HG02610 (cell line): Measurements from ENCODE around the gene GIPC2.

Experiments
- ATAC-seq: cut with Tn5 transposase; IDR thresholded peaks from one replicate; pipeline ENCODE4 v1.9.1; 2021; ENCODE audit warnings: mild to moderate bottlenecking, moderate library complexity; ENCODE audit not compliant: unreplicated experiment

The GIPC2 gene

DNA sequence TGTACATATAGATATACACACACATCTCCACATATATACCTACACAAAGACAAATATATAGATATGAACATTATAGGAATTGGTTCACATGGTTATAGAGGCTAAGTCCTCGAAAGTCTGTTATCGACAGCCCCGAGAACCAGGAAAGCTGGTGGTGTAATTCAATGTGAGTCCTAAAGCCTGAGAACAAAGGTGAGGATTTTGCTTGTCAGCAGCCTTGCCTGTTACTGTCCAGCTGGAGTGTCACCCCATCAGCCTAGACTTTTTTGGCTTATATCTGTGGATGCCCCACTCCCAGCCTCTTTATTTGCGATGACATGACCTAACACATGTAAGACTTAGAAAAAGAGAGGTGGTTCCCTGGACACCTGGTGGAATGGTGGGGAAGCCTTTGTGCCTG, 97.0 kb downstream of the GIPC2 start:
- no peak for ATAC-seq

DNA sequence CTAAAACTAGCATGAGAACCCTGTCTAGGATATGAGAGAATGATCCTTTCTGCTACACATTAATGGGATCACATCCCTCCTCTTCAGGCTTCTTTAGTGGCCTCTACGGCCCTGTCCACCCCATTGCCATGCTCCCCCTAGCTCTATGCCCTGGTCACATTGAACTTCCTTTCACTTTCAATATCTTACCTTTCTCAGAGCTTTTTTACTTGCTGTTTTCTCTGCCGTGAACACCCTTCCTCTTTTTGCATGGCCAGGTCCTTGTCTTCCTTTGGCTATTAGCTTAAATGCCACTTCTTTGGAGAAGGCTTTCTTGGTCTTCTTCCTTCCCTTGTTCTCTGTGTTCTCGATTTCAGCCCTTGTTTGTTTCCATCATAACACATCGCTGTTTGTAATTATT, 97.4 kb downstream of the GIPC2 start:
- ATAC-seq: peak; percentile 73

DNA sequence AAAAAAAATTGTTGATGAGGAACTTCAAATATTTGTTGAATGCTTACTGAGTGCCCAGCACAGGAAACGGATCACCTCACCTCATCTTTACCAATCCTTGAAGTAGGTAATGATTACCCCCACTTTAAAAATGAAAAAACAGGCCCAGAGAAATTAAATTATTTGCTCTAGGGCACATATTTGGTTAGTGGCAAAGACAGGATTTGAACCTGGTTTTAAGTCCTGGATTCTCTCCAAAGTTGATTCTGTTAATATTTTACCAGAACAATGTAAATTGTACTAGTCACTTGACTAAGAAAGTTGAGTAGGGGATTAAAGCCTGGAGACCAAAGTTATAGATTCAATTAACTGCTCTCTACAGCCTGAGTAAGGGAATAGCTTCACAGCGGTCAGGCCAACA, 97.9 kb downstream of the GIPC2 start:
- ATAC-seq: no peak

DNA sequence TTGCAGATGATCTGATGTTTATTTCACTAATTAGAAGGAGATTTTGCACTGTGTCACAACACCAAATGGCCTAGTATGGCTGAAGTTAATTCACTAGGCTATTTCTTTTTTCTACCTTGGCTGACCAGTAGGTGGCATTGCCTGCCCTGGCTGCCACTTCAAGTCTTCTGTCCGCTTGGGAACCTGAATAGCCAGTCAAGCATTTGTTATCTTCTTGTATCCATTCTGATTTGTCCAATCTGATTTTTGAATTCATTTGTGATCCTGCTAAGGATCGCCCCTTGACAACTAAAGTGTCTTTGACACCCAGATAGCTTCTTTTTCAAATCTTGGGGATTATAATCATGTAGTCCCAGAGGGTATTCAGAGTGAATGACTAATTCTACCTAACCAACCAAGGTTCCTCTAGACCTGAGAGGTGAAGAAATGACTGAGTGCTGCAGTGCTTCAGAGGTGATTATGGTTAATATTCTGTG, 99.4 kb downstream of the GIPC2 start:
- ATAC-seq: peak; percentile 77

DNA sequence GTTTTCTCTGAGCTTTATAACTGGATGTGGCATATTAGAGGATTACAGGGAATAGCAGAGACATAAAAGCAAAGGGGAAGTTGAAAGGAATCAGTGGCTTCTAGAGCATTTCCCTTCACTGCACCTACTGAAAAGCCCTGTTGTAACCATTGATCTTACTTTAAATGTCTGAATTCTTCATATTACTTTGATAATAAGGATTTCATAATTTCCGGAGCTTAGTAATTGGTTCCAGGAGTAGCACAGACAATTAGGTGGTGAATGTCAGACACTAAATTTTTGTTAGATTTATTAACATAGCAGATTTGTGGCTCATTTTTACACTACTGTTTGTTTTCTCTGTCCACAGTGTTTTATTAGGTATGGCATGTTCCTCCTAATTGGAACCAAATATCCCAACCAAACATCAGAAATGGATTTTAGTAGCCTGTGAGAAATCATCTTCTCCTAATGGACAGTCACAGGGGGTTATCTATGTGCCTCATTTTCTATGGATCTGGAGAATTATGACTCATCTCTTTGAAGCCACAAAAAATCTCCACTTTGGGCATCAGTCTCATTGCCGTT, 100.5 kb downstream of the GIPC2 start:
- ATAC-seq: no peak

DNA sequence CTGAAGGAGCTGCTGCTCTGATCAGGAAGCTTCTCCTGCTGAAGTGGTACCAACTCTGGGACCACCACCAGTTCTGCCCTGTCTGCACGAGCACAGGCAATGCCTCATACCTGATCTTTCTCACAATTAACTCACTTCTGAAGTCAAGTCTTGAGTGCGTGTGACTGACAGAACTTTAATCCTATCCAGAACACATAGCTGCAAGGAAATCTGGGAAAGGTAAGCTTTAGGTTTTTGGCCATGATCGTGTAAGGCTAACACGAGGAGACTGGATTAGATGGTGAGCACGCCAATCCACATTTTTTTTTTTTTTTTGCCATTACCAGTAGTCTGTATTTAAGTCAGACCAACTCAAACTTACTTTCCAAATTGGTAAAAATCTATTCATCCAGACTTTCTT, 101.3 kb downstream of the GIPC2 start:
- no peak for ATAC-seq

DNA sequence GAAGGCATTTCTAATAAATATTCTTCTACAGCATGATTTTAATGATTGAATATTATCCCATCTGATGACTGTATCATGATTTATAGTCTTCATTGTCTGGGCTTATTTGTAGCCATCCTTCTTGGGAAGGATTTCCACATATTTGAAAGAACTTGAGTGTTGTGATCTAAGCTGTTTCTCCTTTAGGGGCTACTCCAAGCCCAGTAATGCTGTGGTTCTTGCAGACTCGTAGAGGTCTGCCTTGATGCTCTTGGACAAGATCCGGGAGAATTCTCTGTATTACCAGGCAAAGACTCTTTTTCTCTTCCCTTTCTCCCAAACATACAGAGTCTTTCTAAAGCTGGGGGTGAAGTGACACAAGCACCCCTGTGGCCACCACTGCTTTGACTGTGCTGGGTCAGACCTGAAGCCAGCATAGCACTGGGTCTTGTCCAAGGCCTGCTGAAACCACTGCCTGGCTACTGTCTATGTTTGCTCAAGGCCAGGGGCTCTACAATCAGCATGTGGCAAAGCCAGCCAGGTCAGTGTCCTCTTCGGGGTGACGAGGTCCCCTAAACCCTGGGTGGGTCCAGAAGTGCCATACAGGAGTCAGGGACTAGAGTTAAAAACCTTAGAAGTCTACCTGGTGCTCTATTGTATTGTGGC, 107.4 kb downstream of the GIPC2 start:
- no peak for ATAC-seq

DNA sequence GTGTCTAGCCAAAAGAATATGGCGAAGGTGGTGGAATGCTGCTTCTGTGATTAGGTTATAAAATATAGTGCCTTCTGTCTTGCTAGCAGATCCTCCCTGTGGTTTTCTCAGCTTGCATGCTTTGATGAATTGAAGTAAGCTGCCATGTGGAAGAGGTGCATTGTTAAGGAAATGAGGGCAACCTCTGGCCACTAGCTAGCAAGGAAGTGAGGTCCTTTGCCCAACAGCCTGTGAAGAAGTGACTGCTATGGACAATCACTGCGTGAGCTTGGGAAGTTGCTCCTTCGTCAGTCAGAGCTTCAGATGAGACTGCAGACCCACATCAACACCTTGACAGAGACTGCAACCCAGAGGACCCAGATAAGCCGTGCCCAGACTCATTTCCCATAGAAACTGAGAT, 109.4 kb downstream of the GIPC2 start:
- no peak for ATAC-seq

DNA sequence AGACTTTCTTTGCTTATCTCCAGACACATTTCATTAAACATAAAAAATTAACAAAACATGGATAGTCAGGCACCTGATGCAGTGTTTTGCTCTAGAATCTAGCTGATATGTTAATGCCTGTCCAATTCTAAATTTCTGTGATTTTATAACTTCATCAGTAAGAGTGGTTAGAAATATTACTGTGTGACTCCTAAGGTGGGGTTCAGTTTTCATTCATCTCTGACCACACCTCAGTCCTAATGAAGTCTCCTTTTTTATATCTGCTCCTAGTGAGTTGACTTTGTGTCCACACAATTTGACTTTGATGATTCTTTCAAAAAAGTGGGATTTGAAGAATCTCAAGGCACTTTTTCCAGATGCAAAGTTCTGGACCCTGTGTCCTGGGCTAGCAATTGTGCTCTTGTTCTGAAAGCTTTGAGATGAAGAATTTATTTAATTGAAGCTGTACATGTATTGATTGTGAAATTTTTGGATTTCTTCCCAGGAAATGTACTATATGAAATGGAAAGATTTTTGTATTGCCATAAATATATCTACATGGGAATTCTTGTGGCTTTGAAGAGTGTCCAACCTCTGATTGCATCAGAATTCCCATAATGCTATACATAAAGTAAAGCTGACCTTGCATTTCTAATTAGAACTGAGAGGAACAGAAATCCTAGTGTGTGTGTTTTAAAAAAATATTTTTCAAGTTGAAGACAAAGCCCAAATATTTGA, 111.2 kb downstream of the GIPC2 start:
- ATAC-seq: no peak

DNA sequence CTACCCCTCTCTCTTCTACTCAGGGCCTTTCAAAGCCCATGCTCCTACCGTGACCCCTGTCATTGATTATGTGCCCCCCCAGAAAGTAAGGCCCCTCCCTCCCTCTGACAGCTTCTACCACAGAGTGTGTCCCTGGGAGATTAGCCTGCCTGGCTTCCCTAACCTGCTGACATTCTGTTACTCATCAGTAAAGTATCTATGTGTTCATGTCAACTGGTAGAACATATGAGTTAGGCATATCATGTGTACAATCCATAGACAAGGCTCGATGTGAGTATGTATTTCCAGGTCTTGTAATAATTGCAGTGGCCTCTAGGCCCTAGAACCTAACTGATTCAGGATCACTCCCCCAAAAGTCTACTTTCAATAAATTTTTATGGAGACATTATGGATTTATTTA, 120.0 kb downstream of the GIPC2 start:
- ATAC-seq: no peak

DNA sequence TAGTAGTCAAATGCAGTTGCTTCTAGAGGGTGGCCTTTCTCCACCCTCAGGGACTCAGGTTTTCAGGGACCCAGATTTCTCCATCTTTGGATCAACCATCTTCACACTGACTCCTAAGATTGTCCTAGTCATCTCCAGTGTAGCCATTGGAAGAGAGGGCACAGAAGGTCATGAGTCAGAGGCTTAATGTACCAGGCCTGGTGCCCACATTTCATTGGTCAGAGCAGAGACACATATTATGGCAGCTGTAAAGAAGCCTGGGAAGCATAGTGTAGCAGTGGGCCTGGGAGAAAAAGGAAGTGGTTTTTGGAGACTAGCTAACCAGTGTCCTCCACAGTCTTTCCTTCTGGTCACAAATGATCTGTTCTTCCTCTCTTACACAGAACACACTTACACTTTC, 122.5 kb downstream of the GIPC2 start:
- ATAC-seq: no peak

DNA sequence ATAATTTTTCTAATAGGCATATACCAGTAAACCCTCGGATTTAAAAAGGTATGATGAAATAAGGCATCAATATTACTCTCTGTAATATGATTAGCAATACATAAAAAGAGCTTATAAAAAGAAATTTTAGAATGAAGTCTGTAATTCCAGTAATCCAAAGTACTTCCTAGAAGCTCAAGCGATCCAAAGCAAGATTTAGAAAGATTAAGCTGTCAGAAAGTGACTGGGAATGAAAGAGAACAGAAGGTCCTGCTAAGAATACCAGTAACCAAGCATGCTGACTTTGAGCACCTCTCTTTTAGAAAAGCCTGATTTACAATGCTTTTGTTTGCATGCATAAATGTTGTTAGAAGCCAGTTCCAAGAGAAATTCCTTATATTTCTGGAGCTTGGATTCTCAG, 125.1 kb downstream of the GIPC2 start:
- ATAC-seq: no peak

DNA sequence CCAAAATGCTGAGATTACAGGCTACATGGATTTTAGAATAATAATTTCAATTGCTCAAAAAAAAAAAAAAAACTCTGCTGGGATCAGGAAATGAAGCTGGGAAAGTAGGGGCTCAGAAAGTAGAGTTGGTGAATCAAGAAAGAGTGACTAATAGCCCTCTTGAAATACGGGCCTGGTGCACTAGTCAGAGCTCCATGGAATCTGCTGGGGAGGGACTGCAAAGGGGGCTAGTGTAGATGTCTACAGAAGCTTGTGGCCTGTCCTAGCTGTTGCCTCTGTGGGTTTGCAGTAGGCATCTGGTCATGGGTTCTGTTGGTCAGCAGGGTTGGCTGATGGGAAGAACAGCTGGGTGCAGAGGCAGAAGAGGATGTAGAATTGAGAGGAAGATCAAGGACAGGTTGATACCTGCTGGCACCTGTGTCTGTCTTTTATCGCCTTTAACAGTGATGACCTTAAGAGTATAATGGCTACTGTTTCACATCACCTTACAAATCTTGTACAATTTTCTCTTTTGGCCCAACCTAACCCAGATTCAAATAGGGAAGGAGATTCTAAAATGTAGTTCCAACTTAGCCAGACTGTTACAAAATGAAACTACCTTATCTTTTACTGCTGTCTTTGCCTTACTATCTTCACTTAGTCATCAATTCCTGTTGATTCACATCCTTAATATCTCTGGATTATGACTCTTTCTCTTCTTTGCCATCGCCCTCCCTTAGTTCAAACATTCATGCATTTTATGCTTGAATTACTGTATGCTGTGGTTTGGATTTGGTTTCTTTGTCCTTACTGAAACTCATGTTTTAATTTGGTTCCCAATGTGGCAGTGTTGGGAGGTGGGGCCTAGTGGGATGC, 126.2 kb downstream of the GIPC2 start:
- no peak for ATAC-seq

DNA sequence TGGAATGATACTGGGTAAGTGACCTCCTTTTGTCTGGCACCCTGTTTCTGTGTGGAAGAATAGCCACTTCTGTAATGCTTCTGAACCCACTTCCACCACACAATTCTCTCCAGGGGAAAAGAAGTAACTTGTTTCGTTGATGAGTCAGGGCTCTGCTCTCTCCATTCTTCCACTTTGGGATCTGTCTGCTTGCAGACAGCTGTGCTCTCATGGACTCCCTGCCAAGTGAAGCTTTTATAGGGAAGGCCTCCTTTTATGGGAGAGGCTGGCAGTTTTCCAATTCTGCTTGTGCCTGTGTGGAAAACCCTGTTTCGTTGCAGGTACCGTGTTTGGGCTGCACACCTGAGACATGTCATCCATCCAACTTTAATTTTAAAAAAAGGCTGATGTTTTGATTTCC, 130.7 kb downstream of the GIPC2 start:
- no peak for ATAC-seq

DNA sequence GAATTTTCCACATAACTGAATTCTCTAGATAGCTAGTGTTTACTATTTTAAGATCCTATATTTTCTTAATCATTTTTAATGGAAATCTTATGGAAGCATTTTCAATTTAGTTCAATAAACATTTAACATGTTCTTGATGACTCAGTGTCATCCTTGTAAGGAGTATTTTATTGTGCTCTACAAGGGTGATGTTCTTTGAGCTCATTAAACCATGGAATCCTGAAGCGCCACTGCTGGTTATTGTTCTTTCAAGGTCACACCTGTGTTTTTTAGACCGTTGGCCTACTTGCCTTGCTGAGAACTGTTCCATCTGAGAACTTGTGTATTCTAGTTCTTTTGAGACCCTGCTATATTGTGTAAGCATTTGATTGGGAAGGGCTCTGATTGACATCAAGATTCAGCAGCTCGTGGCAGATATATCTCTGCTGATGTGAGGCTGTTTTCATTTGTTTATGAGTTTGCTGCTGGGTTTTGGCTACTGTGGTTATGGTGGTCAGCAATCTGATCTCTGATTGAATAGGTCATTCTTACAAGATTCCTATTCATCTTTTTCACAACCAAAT, 132.0 kb downstream of the GIPC2 start:
- no peak for ATAC-seq

DNA sequence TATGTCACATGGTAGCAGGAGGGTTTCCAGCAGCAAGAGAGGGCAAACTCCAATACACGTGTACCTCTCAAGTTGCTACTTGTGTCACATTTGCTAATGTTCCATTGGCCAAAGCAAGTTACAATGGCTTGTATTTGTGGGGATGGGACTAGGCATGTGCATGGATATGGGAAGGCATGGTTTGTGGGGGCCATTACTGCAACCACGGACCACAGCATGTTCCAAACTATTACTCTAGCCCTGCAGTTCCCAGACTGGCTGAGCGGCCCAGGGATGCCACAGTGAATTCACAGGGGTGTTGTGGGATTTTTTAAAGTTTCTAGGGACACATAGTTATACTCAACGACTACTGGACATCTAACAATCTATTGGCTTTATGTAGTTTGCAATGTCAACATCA, 133.1 kb downstream of the GIPC2 start:
- no peak for ATAC-seq

DNA sequence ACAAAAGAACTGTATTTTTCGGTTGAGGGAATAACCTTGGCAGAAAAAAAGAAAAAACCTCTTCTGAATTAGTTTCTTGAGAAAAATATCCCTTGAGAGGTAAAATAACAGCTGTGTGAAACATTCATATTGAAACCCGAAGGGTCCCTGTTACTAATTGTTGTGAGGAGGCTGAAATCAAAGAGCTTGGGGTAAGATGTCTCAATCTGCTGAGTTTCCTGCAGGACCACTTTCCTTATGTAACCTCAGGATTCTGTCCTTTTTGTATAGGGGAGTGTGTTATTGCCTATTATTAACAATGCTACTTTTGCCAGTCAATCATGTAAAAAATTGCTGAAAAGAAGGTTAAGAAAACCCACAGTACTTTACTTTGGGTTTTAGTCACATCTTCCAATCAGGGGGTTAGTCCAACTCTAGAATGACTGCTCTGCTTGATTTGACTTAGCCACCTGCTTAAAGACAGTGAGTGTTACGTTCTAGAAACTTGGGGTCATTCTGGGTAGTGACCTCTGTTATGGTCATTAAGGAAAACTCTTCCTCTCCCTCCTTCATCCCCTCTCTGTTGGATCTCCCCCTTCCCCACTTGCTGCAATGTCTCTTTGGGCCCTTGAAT, 138.8 kb downstream of the GIPC2 start:
- ATAC-seq: peak; percentile 41
